Left ventricle myocardium inferior (tissue), 1 donor: ENCODE measurements around the gene DGKD. TPM values are rescaled to one million over a fixed set of nuclear protein-coding genes. Genes with fewer than 3 reads are reported as not detected.

Experiments used
- DNase-seq: peaks from one replicate; pipeline ENCODE4 v3.0.0-alpha.2; 2020
- H3K27ac ChIP-seq: fragments of 200-600 bp; replicated peaks from 2 replicates; pipeline ENCODE4 v1.8.0; 2021
- H3K27me3 ChIP-seq: fragments of 200-600 bp; 2 replicates; pipeline ENCODE4 v1.8.0; 2021; ENCODE audit warnings: low read depth
- H3K36me3 ChIP-seq: fragments of 200-600 bp; 2 replicates; pipeline ENCODE4 v1.8.0; 2021
- H3K4me1 ChIP-seq: fragments of 200-600 bp; 2 replicates; pipeline ENCODE4 v1.8.0; 2021
- H3K4me3 ChIP-seq: fragments of 200-600 bp; 2 replicates; pipeline ENCODE4 v1.8.0; 2021; ENCODE audit warnings: mild to moderate bottlenecking, moderate library complexity
- H3K9me3 ChIP-seq: fragments of 200-600 bp; replicated peaks from 2 replicates; pipeline ENCODE4 v1.8.0; 2021
- CTCF ChIP-seq: fragments of 200-600 bp; IDR thresholded peaks from 2 replicates; pipeline ENCODE4 v1.8.0; 2021; ENCODE audit warnings: antibody characterized with exemption, mild to moderate bottlenecking, borderline replicate concordance
- intact Hi-C: fragments of 100-400 bp; cut with micrococcal nuclease; formaldehyde crosslinking; loops from one replicate; pipeline ENCODE4 v1.11.0; 2022
- total RNA-seq: library from RNA; stranded (reverse); fragmentation: NEBNext Ultra II Directional; extraction: Animal tissue kit (Norgen Biotek cat#: 25700); gene quantifications from one replicate; pipeline ENCODE4 v1.2.1, GENCODE V29; 2021
- donor health status: DM: no; HTN: yes; CAD: no; lungs with severe emphysema.

Gene DGKD
- total RNA-seq, 1 donor from 2014 or later = 41.7 TPM

GRCh38 chr2:233448220-233448559, 93.9 kb downstream of the DGKD start:
- intact Hi-C loops = no loop called here
- Histone ChIP-seq H3K4me1 (peaks cover 13% of the 10 kb centered on the region), H3K27ac (no peak overlapping the region), H3K9me3 (no peaks in the 10 kb centered on the region), H3K36me3 (peaks cover 85% of the 10 kb centered on the region), H3K4me3 (no peak overlapping the region), H3K27me3 (no peaks in the 10 kb centered on the region)
- peak; percentile 13 for TF ChIP-seq CTCF
- no peak for DNase-seq

- intact Hi-C loops = no loop called here
- Histone ChIP-seq H3K27me3 (no peaks in the 10 kb centered on the region), H3K4me3 (no peak overlapping the region), H3K9me3 (no peaks in the 10 kb centered on the region), H3K27ac (no peak overlapping the region), H3K36me3 (peaks cover 89% of the 10 kb centered on the region), H3K4me1 (peaks cover 10% of the 10 kb centered on the region)
- DNase-seq = no peak
- TF ChIP-seq CTCF = no peak
Observed at GRCh38 chr2:233448575-233448974, 94.3 kb downstream of the DGKD start.

DNA sequence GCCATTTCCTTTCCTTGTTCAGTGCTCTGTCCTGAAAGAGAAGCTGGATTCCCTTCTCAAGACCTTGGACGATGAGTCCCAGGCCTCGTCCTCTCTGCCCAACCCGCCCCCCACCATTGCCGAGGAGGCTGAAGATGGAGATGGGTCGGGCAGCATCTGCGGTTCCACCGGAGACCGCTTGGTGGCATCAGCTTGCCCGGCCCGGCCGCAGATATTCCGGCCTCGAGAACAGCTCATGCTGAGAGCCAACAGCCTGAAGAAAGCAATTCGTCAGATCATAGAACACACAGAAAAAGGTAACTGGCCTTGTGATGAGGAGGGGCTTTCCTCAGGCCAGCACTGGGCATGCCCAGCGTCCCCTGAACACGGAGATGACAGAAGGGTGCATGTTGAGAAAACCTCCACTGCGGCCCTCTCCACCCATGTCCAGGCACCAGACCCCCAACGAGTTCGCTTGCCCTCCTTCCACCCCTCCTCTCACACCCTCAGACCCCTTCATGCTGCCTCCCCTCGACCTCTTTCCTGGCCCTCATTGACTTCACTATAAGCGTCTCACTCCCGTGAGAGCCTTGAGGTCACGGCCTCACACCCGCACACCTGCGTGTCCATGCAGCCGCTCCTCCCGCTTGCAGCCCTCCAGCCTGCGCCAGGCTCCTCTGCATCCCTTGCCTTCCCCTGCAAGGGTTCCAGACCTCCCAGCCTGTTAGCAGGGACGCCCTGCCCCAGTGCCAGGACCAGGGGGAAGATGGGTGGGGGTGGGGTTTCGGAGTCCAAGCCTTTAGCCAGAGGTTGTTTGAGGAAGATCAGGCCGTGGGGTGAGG, 95.0 kb downstream of the DGKD start:
- H3K36me3 ChIP-seq = peaks cover 92% of the 10 kb centered on the region
- no peak for DNase-seq
- no peaks in the 10 kb centered on the region for H3K27me3 ChIP-seq
- H3K4me3 ChIP-seq = no peak overlapping the region
- H3K4me1 ChIP-seq = peaks cover 8% of the 10 kb centered on the region
- TF ChIP-seq CTCF = peak; percentile 66
- no peaks in the 10 kb centered on the region for H3K9me3 ChIP-seq
- no peak overlapping the region for H3K27ac ChIP-seq
- intact Hi-C loops = no loop called here

GRCh38 chr2:233449921-233450863, 95.9 kb downstream of the DGKD start:
- Histone ChIP-seq H3K4me3 (no peak overlapping the region), H3K4me1 (peaks cover 8% of the 10 kb centered on the region), H3K27ac (no peak overlapping the region), H3K36me3 (peaks cover 97% of the 10 kb centered on the region), H3K27me3 (no peaks in the 10 kb centered on the region), H3K9me3 (no peaks in the 10 kb centered on the region)
- no peak for DNase-seq
- TF ChIP-seq CTCF = no peak
- intact Hi-C loops = no loop called here

DNA sequence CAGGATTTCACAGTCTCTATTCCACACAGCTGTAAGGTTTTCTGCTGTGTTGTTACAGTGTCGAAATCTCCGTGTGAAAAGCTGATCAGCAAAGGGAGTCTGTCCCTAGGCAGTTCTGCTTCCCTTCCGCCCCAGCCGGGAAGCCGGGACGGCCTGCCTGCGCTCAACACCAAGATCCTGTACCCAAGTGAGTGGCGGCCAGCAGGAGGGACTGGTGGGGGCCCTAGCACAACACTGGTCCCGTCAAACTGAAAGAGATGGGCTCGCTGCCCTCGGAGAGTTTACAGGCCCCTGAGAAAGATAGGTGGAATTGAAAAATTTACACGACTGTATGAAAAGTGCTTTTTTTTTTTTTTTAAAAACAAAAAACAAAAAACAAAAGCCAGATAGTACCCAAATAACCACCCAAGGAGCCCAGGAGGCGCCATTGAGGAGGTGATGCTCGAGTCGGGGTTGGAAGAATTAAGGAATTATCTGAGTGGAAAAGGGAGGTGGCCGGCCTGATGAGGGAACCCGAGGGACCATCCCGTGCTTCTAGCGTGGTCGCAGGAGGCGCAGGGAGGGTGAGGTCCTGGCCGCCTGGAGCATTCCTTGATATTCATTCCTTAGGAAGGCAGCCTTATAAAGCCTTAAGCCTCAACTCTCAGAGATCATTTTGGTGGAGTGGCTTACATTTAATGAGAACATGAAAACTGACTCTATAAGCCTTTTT, 96.7 kb downstream of the DGKD start:
- Histone ChIP-seq H3K9me3 (no peaks in the 10 kb centered on the region), H3K36me3 (peaks cover 97% of the 10 kb centered on the region), H3K27ac (no peak overlapping the region), H3K27me3 (no peaks in the 10 kb centered on the region), H3K4me3 (no peak overlapping the region), H3K4me1 (peaks cover 8% of the 10 kb centered on the region)
- no peak for TF ChIP-seq CTCF
- intact Hi-C loops = no loop called here
- DNase-seq = no peak
